RWPE1 (cell line): Measurements from ENCODE around the gene INO80E.

Experiments
- CTCF ChIA-PET: fragments of 350-600 bp; sonication (Branson Sonifier 250); formaldehyde crosslinking; extraction: SDS; loops from one replicate; lab custom pipeline; 2021; lab: Yijun Ruan, JAX
- POLR2A ChIA-PET: fragments of 400-600 bp; formaldehyde crosslinking; extraction: SDS; loops from one replicate; lab custom pipeline; 2020; ENCODE audit warnings: antibody characterized with exemption; ENCODE audit not compliant: low non-redundant PET; lab: Yijun Ruan, JAX
- DNase-seq: peaks from one replicate; pipeline ENCODE4 v3.0.0; 2012; ENCODE audit warnings: low spot score
- H3K27ac ChIP-seq: fragments of 450-650 bp; 2 replicates; pipeline ENCODE4 v1.5.1; 2017
- TF ChIP-seq, protein P1 (sequence below): fragments of 450-650 bp; conservative IDR thresholded peaks from 2 replicates; pipeline ENCODE4 v1.5.1; 2017; ENCODE audit warnings: low read depth, mild to moderate bottlenecking

The INO80E gene

DNA sequence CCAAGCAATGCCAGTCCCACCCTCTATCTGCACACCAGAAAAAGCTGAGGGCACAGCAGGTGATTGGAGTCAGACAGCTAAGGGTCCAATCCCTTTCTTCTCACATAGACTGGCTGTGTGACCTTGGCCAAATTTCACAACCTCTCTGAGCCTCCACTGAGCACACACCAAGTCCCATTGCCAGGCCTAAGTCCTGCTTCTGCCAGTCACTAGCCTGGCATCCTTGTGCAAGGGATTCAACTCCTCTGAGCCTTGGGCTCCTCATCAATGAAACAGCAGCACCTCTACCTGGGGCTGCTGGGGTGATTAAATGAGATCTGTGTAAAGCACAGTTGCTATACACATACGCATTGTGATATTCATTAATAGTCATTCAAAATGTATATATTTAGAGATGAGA is 50.5 kb downstream of the INO80E start:
- no peak overlapping the region for H3K27ac ChIP-seq
- DNase-seq, result no peak
- ChIA-PET CTCF (interaction anchor here (0.6 kb wide), 2 partner anchors 8 to 197 kb away, joined by 3 read pairs; no protein-coding TSS in a partner anchor), POLR2A (no interaction called here)
- TF ChIP-seq, protein P1, sequence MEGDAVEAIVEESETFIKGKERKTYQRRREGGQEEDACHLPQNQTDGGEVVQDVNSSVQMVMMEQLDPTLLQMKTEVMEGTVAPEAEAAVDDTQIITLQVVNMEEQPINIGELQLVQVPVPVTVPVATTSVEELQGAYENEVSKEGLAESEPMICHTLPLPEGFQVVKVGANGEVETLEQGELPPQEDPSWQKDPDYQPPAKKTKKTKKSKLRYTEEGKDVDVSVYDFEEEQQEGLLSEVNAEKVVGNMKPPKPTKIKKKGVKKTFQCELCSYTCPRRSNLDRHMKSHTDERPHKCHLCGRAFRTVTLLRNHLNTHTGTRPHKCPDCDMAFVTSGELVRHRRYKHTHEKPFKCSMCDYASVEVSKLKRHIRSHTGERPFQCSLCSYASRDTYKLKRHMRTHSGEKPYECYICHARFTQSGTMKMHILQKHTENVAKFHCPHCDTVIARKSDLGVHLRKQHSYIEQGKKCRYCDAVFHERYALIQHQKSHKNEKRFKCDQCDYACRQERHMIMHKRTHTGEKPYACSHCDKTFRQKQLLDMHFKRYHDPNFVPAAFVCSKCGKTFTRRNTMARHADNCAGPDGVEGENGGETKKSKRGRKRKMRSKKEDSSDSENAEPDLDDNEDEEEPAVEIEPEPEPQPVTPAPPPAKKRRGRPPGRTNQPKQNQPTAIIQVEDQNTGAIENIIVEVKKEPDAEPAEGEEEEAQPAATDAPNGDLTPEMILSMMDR, result no peak

DNA sequence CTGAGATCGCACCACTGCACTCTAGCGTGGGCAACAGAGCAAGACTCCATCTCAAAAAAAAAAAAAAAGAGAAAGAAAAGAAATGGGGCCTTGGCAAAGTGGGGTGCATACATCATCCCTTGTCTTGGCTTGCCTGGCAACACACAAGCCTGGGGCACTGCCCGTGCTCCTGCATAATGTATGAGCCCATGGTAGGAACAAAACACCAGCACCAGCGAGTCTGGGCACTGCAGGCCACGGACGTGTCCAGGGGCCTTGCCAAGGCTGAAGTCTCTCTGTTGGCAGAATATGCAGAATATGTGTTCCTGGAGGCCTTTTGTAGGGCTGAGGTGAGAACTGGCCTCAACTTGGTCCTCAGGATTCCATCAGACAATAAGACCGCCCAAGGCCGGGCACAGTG is 53.8 kb downstream of the INO80E start:
- POLR2A ChIA-PET, result no interaction called here
- peak overlapping the region; percentile 39 for H3K27ac ChIP-seq
- CTCF ChIA-PET, result no interaction called here
- no peak for DNase-seq
- TF ChIP-seq, protein P1, result no peak

DNA sequence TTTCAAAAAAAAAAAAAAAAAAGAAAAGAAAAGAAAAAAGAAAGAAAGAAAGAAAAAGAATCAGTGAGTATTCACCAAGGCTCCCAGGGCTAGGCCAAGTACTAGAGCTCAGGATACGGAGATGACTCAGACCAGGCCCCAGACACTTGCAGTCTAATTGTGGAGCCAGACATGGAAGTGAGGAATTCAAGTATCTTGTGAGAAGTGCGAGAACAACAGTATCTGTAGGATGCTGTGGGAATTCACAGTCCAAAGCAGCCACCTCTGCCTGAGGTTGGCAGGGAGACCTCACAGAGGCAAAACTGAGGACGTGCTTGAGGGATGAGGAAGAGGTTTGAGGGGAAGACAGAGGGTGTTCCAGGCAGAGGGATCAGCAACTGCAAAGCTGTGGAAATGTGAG is 55.5 kb downstream of the INO80E start:
- TF ChIP-seq, protein P1, result no peak
- peak overlapping the region; percentile 90 for H3K27ac ChIP-seq
- peak; percentile 52 for DNase-seq
- POLR2A ChIA-PET, result interaction anchor here (0.6 kb wide), 2 partner anchors 30 to 212 kb away, joined by 3 to 6 read pairs; no protein-coding TSS in a partner anchor
- CTCF ChIA-PET, result no interaction called here

DNA sequence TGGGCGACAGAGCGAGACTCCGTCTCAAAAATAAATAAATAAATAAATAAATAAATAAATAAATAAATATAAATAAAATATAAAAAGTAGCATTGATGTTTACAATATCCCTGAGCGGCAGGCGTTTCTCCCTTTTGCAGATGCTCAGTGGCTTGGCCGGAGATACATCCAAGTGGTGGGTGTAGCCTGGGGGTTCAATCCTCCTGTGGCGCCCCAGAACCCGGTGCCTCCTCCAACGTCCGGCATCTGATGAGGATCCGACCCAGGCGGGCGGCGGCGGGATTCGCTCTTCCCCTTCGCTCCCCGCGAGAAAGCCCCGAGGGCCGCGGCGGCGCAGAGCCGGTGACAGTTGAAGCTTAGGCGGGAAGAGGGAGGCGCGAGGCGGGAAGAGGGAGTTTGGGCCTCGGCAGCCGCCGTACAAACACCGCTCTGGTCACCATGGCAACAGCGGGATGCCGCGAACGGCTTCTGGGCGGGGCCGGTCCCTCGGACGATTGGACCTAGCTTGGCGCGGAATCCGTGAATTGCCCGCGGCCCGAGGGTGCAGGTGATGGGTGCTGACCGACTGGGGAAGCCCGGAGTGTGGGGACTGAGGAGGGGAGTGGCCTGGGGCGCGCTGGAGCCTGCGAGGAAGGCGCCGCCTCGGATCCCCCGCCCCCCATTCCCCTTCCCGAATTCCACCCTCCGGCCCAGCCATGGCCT is 56.8 kb downstream of the INO80E start:
- CTCF ChIA-PET, result interaction anchor here (0.7 to 0.9 kb wide), 2 partner anchors 20 to 22 kb away, joined by 4 read pairs; partner anchors contain the start of gene TLCD3B
- peak overlapping the region; percentile 90 for H3K27ac ChIP-seq

DNA sequence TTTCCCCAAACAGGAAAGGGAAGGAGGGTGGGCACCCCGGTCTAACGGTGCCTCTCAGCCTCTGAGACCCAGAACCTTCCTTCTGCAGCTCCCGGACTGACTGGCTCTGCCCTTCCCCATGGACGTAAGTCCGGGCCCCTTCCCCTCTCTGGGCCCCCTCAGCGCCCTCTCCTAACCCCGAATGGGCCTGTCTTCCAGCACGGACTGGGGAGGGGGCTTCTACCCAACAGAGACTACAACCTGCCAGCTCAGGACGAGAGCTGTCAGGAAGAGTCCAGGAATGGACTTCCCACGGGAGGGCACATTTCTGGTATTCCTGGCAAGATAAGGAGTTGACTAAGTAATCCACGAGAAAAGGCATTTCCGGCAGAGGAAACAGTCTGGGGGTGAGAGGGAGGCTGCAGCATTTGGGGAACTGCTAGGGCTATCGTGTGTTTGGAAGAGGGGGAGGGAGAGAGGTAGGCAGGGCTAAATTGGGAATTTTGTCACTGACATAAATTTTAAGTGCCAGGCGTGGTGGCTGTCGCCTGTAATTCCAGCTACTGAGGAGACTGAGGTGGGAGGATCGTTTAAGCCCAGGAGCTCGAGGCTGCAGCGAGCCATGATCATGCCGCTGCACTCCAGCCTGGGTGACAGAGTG is 57.5 kb downstream of the INO80E start:
- CTCF ChIA-PET, result interaction anchor here (0.7 to 0.9 kb wide), 2 partner anchors 21 to 22 kb away, joined by 4 read pairs; partner anchors contain the start of gene TLCD3B
- peak; percentile 70 for DNase-seq

More for the DNA sequence above, 56.8 kb downstream of the INO80E start:
- peak; percentile 95 for DNase-seq
- TF ChIP-seq, protein P1, result no peak
- POLR2A ChIA-PET, result interaction anchor here (0.5 to 2.1 kb wide), 2 partner anchors 14 to 21 kb away, joined by 8 read pairs; no protein-coding TSS in a partner anchor

More for the DNA sequence above, 57.5 kb downstream of the INO80E start:
- TF ChIP-seq, protein P1, result no peak
- H3K27ac ChIP-seq, result peak overlapping the region; percentile 90
- POLR2A ChIA-PET, result interaction anchor here (0.5 to 2.1 kb wide), 2 partner anchors 14 to 21 kb away, joined by 8 read pairs; no protein-coding TSS in a partner anchor
